Esophagus squamous epithelium (tissue), 4 donors: ENCODE measurements around the gene TNIK.
"Not testable (repeated sequence)": the region's sequence is repeated elsewhere in the genome, so short reads cannot be mapped to it uniquely, and the experiment has no call there.

ENCODE experiments used
- CTCF ChIP-seq, 6 experiments: fragments of 450-650 bp in 4 of 6; fragments of 200-600 bp in 2 of 6; sonication (generic) in 2 of 6; IDR thresholded peaks; one replicate each; pipeline ENCODE4 v1.5.1; 2016 to 2019; ENCODE audit warnings: antibody characterized with exemption in 6 of 6, mild to moderate bottlenecking in 4 of 6, moderate library complexity in 4 of 6
- POLR2A ChIP-seq, 4 donors: fragments of 450-650 bp; IDR thresholded peaks; one replicate each; pipeline ENCODE4 v1.6.1; 2017; ENCODE audit warnings: antibody characterized with exemption in 4 of 4, mild to moderate bottlenecking in 4 of 4, moderate library complexity in 3 of 4

- TF ChIP-seq CTCF, POLR2A (IDR thresholded peaks at IDR 0.05): not testable (repeated sequence)
Measured at GRCh38 chr3:171304017-171304416, 156.2 kb downstream of the TNIK start.
